ENCODE data around the gene RPL31.

DNA sequence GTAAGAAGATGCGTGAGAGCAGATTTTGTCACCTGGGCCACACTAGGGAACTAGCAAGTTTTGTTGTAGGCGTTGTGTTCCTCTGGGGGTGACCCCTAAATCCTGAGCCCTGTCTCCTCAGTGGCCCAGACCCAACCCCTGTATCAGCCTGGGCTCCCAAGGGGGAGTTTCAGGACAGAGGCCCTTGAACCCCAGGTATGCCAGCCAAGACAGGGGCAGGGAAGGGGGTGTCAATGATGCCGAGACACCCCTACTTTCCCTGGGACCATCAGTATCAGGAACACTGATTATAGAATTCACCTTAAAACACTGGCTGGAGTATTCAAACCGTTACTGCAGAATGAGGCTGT is 39.1 kb upstream of the RPL31 start:
- no peak for TF ChIP-seq EZH2 (IDR thresholded peaks at IDR 0.05; ENCODE audit: borderline replicate concordance, insufficient read depth, low read depth, low read length, poor library complexity, severe bottlenecking)
- TF ChIP-seq, protein P1, sequence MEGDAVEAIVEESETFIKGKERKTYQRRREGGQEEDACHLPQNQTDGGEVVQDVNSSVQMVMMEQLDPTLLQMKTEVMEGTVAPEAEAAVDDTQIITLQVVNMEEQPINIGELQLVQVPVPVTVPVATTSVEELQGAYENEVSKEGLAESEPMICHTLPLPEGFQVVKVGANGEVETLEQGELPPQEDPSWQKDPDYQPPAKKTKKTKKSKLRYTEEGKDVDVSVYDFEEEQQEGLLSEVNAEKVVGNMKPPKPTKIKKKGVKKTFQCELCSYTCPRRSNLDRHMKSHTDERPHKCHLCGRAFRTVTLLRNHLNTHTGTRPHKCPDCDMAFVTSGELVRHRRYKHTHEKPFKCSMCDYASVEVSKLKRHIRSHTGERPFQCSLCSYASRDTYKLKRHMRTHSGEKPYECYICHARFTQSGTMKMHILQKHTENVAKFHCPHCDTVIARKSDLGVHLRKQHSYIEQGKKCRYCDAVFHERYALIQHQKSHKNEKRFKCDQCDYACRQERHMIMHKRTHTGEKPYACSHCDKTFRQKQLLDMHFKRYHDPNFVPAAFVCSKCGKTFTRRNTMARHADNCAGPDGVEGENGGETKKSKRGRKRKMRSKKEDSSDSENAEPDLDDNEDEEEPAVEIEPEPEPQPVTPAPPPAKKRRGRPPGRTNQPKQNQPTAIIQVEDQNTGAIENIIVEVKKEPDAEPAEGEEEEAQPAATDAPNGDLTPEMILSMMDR (IDR thresholded peaks at IDR 0.05) = no peak
